NCI-H1436 treated with DMSO at 0.1 percent for 48 hours (cell line): ENCODE measurements around the gene TNFRSF18.
"Not testable (repeated sequence)": the region's sequence is repeated elsewhere in the genome, so short reads cannot be mapped to it uniquely, and the experiment has no call there.

Source experiments
- DNase-seq: peaks from one replicate; lab custom pipeline; 2025; lab: John Stamatoyannopoulos, UW

Gene TNFRSF18

GRCh38 chr1:1177452-1178206 is 28.8 kb downstream of the TNFRSF18 start:
- no peak for DNase-seq

DNA sequence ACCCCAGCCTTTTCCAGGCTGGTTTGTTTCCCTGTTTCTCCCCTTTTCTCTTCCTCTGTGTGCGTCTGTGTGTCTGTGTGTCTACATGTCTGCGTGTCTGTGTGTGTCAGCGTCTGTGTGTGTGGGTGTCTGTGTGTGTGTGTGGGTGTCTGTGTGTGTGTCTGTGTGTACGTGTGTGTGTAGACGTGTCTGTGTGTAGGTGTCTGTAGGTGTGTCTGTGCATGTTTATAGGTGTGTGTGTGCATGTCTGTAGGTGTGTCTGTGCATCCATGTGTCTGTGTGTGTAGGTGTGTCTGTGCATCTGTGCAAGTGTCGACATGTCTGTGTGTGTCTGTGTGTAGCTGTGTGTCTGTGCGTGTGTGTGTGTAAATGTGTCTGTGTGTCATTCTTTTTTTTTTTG is 29.5 kb downstream of the TNFRSF18 start:
- DNase-seq = no peak

- not testable (repeated sequence) for DNase-seq
Measured at GRCh38 chr1:1176063-1176761, 30.2 kb downstream of the TNFRSF18 start.

DNA sequence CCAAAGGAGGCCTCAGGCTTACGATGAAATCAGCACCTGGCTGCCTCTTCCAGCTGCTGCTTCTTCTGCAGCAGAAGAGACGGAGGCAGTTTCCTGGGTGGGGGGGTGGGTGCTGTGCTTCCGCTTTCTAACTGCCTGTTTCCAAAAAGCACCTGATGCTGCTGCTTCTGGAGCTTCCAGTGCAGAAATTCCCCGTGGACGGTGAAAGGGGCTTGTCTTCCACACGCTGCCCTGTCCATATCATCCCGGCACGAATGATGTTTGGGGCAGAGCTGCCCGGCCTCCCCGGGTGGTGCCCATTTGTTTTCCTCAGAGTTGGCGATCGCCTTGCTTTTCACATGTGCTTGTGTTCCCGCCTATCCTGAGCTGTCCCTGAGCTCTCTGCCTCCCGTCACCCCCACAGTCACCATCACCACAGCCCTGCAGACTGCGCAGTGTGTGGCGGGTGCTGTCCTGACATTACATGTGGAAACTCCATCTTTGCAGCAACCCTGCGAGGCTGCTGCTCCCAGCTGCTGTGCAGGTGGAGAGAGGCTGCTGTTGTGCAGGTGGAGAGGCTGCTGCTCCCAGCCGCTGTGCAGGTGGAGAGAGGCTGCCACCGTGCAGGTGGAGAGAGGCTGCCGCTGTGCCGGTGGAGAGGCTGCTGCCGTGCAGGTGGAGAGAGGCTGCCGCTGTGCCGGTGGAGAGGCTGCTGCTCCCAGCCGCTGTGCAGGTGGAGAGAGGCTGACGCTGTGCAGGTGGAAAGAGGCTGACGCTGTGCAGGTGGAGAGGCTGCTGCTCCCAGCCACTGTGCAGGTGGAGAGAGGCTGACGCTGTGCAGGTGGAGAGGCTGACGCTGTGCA is 30.9 kb downstream of the TNFRSF18 start:
- no peak for DNase-seq

DNA sequence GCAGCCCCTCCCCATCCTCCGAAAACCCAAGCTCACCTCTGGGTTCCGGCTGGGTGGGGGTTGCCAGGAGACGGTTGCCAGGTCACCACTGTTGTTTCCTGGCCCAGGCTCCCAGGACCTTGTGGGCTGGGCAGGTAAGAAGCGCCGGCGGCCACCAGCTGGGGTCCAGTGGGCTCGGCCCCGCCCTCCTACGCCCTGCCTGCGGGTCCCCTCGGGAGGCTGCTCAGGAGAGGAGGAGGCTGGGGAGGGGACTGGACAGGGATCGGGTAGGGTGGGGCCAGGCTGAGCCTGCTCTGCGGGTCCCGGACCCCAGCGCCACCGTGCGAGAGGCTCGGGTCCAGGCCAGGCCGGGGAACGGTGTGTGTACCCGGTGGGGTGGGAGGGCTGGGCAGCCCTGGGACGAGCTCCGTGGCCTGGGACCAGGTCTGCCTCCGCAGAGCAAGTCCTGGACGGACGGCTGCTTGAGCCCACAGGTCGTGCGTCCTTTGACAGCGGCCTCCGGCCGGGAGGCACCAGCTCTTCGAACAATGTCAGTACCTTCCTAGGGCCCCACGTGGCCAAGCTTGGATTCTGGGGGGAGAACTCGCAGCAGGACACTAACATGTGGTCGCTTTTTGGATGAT is 32.5 kb downstream of the TNFRSF18 start, which contains the start of gene TTLL10:
Gene TTLL10, plus strand, starts transcription at position 88 of the 623 bp plus-strand sequence. CDS start 5,336 bp downstream, outside the sequence.
- DNase-seq = no peak

DNA sequence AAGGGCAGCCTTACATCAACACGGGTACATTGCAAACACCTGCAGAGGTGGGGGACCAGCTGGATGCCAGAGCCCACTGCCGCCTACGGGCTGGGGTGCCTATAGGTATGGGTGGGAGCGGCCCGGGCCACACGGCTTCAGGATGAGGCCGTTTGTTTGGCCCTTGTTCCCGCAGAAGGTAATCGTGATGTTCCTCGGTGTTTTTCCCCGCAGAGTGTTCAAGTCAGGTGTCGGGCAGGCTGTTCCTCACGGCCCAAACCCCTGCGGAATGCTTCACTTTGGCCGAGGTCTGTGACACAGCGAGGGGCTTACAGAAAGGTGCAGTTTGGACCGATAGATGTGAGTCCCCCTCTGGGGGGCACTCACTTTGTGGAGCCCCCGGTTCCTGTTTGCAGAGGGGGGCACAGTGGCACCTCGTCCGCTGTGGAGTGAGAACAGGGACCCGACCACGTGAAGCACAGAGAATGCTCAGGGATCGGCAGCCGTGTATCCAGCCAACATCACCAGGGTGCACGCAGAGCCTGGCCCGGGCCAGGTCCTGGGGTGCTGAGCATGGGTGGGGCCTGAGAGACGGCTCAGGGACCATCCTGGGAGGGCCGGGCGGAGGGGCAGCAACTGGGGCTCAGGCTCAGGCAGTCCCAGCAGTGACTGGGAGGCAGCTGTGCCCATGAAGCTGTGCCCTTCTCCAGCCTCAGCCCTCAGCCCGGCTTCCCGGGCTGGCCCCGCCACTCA is 33.2 kb downstream of the TNFRSF18 start:
- DNase-seq = no peak

GRCh38 chr1:1171546-1172340 is 34.6 kb downstream of the TNFRSF18 start:
- DNase-seq = no peak

DNA sequence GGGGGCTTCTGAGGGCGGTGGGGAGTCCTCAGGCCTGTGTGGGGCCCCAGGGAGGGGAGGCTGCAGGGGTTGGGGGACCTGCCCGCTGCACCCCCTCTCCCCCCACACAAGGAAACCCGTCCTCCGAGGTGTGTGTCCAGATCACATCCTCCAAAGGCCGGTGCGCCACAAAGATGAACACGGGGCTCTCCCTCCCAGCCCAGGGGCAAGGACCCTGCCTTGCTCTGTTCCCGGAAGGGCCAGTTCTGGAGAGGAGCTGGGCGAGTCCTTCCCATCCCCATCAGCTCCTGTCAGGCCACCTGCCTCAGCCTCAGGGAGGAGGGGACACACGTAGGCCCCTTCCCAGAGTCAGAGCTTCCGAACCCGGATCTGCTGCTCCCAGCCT is 35.2 kb downstream of the TNFRSF18 start:
- DNase-seq = no peak

GRCh38 chr1:1170215-1171091 is 35.9 kb downstream of the TNFRSF18 start:
- no peak for DNase-seq

- no peak for DNase-seq
Measured at GRCh38 chr1:1169429-1170214, 36.8 kb downstream of the TNFRSF18 start.

- DNase-seq = no peak
Measured at GRCh38 chr1:1168451-1169411, 37.7 kb downstream of the TNFRSF18 start.

- no peak for DNase-seq
Measured at GRCh38 chr1:1167841-1168450, 38.4 kb downstream of the TNFRSF18 start.

GRCh38 chr1:1167398-1167821 is 39.0 kb downstream of the TNFRSF18 start:
- no peak for DNase-seq

- DNase-seq = no peak
Measured at GRCh38 chr1:1166642-1167397, 39.6 kb downstream of the TNFRSF18 start.

DNA sequence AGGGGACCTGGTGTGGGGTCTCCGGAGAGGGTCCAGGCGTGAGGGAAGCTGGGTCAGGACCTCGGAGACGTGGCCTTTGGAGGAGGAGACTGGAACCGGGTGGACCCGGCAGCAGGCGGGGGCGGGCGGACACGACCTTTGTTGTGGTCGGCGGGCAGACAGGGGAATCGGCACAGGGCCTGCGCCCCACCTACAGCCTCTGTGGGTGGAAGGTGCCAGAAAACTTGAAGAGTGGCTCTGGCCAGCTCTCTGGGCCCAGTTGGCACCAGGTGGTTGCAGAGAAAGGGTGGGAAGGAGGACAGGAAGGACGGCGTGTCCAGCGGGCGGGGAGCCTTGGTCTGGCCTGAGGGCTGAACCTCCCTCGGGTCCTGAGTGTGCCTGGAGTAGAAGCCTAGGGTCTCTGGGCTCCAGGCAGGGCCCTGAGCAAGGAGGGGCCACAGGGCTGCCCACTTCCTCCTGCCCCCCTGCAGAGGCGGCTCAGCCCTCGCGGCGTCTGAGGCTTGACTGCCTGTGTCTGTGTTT is 40.4 kb downstream of the TNFRSF18 start:
- DNase-seq = no peak

- no peak for DNase-seq
Measured at GRCh38 chr1:1165485-1165884, 40.9 kb downstream of the TNFRSF18 start.
